ENCODE measurements around the gene PITPNM3.

The PITPNM3 gene

DNA sequence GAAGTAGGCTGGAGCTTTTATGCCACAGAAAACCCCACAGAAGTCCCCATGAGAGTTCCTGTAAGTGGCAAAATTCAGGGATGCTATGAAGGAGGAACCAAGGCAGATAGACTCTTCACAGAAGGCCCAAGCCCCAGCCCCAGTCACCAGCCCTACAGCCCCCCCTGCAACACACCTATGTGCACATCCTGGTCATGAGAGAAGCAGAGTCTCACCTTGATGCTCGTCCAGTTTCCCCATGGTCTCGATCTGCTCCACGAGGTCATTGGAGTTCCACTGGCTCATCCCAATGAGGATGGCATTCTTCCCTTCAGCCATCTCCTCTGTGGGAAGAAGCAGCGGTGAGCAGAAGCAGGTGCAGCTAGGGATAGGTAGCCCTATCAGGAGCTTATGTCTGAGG, 31.2 kb downstream of the PITPNM3 start:
- no peak for DNase-seq

DNA sequence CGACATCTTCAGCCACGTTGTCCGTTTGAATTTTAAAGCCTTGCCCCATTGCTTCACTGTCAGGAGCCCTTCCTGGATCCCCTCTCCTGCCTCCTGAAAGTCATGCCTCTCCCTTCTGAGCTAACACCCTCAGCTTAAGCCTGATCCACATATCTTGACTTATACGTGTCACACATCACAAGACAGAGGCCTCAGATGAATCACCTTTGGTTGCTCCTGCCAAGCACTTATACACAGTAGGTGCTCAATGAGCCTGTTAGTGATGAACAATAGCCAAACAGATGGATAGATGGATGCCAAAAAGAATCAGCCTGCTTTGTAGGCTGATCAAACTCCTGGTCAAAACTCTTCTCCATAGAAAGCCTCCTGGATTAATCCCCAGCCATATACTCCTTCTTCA, 31.8 kb downstream of the PITPNM3 start:
- DNase-seq = no peak

DNA sequence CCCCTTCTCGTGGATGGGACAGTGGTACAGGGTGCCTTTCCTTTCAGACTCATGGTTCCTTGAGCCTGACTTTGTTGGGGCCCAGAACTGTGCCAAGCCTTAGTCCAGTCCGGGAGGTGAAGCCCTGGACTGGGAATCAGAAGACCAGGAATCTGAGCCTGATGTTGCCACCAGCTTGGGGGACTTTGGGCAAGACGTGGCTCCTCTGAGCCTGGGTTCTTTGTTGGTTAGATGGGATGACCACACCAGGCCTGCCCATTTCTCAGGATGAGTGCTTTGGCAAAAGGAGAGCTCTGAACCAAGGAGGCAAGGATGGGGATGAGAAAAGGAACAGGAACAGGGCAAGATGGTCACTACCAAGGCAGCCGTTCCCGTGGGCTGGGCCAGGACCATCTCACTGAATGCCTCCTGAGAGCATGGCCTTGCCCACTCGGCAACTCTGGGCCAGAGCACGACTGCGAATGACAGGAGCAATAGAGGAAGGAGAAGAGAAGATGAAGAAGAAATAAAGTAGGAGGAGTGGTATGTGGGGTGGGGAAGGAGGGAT, 32.5 kb downstream of the PITPNM3 start:
- DNase-seq = no peak

DNA sequence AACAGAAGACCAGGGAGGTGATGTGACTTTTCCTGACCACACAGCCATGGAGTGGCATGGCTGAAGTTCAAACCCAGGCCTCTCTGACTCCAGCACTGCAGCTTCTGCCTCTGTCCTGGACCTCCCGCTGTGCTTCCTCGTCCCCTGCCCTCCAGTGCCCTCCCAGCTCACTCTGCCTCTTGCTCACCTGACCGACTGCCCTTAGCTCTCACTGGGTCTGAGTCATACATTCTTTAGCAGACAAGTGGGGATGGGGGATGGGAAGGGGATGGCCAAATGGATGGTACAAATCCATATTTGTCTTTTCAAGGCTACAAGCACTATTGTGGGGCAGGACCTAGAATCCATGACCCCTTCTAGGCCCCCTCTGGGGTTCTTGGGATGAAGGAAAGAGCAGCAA, 33.0 kb downstream of the PITPNM3 start:
- DNase-seq = no peak

DNA sequence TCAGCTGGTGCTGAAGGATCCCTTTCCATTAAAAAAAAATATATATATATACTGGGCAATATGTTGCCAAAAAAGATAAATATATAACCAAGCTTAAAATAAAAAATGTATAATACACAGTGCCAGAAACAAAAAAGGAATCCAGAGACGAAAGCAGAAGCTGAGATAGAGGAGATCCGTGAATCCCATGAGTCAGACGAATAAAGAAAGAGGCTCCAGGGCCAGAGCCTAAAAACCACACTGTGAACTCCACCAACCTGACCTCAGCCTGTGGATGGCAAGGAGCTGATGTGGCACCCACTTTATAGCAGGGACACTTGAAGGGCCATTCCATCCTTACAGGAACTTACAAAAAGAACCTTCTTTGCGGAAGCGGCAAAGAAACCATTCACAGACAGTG, 34.8 kb downstream of the PITPNM3 start:
- DNase-seq = no peak

DNA sequence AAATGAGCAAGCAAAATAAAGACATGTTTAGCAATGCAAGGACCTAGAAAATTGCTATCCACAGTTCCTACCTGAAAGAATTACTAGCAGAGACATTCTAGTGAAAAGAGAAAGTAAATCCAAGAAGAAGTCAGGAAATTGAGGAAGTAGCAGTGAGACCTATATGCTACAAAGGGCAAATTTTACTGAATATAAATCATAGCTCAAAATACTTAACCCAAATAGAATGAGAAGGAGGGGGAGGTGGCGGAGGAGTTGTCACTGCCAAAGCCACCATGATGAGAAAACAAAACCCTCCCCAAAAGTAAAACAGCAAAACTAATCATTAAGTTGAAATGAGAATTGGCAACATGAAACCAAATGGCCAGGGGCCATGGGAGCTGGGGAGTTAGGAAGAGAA, 39.3 kb downstream of the PITPNM3 start:
- DNase-seq = no peak

DNA sequence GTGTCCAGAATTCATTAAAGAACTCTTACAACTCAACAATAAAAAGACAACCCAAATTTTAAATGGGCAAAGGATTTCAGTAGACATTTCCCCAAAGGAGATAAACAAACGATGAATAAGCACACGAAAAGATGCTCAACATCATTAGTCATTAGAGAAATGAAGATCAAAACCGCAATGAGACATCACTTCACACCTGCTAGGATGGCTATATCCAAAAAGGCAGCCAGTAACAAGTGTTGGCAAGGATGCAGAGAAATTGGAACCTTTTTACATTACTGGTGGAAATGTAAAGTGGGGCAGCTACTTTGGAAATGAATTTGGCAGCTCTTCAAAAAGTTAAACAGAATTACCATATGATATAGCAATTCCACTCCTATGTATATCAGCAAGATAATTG, 42.0 kb downstream of the PITPNM3 start:
- DNase-seq = no peak

DNA sequence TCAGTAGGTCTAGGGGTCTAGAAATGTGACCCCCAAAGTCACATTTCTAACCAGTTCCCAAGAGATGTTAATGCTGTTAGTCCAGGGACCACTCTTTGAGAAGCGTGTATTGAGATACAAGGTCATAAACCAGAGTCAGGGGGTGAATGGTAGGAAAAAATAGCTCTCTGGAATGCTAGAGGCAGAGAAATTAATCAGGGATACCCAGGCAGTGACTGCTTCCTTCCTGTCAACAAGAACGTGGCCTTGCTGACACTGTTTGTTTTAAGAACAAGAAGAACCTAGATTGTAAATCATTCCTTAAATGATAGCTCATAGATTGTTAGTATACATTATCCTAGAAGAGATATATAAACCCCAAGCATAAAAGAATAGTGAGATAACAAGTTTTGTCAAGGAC, 43.8 kb downstream of the PITPNM3 start:
- no peak for DNase-seq

DNA sequence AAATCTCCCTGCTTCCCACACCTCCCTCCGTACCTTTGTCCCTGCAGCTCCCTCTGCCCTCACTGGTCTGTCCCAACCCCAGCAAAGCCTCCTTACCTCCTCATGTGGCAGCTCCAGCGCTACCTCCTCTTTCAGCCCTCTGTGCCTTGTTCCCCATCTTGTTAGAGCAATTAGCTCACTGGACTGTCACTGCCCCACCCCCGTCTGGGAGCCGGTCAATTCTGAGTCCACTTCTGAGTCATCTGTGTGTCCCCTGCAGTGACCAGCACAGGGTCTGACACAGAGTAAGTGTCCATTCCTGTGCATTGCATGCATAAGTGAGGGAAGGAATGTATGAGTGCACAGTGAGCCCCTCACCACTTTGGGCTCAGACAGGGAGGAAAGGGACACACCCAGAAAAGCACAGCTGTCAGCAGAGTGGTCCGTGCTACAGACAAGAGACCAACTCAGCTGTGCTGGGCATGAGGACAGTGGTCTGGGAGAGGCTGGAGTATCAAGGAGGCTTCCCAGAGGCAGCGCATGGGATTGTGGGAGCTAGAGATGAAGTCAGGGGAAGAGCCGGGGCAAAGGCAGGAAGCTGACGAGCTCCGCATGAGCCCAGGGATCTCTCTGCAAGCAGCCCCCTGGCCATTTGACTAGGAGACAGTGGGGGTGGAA, 45.9 kb downstream of the PITPNM3 start:
- no peak for DNase-seq

DNA sequence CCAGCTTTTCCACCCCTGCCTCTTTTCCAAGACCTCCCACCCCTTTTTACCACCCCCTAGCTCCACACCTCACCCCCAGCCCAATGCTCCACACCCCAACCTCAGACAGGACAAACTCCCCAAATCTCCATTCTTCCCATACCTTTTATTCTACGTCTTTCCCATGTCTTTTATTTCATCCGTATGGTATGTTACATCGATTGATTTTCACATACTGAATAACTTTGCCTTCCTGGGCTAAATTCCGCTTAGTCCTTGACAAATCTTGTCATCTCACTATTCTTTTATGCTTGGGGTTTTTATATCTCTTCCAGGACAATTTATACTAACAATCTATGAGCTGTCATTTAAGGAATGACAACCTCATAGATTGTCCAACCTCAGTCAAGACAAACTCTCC, 46.4 kb downstream of the PITPNM3 start:
- no peak for DNase-seq

DNA sequence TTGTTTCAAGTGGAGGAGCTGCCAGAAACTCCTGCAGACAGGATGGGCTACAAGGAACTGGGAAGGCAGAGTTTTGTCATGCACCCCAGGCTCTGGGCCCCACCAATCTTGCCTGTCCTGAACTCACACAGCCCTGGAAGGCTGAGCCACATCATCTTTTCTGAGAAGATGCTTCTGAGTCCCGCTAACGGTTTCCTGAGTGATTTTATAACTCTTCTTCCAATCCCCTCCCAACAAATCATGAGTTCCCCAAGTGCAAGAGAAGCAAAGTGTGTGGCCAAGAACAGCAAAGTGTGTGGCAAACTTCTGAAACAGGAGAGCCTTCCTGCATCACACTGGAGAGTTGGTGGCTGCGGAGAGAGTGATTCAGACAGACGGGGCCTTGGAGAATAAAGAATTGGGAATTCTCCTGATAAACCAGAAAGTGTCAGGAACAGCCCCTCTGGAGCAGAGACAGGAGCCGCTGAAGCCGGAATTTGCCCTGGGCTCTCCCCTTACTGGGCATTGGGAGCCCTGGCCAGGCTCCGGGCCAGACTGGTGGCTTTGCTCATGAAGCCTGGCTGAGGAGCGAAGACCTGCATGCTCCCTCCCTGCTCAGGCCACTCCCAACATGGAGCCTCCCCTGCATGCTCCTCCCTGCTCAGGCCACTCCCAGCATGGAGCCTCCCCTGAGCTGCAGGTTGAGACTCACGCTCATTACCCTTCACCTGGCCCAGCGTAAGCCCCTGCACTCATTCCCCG, 47.2 kb downstream of the PITPNM3 start:
- DNase-seq = no peak

DNA sequence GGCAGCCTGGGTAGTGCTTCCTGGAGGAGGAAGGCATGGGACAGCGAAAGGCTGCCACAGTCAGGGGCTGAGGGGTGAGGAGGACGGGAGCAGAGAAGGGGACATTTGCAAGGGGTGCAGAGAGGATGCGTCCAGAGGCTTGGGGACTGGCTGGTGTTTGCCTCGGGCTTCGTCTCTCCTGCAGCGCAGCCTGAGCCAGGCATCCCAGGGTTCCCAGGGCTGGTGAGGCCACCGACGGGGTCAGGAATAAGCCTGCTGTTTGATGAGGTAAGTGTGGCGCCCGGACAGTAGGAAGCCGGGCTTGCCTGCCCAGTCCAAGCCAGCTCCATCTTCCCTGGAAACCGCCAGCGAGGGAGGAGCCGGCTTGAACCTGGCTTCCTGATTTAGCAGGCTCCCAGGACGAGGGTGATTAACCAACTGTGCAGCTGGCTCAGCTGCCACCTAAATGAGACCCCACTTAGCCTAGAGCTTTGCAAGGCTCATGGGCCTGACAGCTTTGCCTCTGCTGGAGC, 47.8 kb downstream of the PITPNM3 start:
- DNase-seq = no peak

DNA sequence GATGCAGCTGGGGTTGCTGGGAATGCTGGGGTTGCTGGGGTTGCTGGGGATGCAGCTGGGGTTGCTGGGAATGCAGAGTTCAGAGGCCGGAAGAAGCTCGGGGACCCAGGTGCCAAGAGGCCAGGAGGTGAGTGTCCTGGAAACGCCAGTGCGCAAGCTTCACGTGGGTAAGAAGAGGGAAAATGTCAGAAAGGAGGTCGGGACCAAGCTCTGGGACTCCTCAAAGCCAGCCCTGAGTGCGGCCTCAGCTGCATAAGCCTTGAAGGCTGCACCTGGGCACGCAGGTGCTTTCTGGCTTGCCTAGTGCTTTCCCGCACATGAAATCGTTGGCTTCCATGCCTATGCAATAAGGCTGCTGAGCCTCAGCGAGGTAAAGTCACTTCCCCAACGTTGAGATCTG, 48.3 kb downstream of the PITPNM3 start:
- no peak for DNase-seq

DNA sequence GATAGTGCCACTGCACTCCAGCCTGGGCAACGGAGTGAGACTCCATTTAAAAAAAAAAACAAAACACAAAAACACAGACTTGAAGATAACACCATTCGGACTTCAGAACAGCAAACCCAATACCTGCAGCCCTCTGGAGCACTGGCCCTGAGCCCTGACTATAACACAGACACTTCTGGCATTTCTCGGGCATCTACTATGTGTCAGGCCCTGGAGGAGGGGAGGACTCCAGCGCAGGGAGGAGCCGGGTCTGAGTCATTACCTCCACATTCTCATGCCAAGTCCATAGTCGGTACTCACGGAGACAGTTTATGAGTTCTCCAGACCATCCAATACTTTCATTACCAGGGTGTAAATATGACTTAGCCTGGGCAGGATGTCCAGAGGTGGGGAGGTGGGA, 48.8 kb downstream of the PITPNM3 start:
- DNase-seq = no peak

DNA sequence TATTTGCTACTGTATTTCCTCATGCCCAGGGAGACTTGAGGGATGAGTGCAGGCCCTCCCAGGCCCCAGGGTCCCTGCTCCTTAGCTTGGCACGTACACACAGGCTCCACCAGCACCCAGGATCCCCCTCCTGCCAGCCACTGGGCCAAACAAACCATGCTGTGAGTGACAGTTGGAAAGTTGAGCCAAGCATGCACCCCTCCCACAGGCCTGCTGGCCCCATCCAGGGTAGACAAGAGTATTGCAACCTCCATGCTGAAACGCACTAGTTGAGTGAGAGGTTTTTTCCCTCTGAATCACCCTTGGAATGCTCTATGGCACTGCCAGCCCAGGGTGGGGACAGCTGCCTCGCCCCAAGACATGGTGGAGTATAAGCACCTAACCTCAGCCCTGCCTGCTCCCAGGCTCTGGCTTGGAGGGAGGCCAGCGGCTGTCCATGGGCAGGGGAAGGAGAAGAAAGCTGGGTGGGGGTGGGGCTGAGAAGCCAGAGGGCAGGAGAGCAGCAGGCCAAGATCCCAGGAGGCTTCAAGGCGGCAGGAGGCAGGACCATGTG, 49.6 kb downstream of the PITPNM3 start:
- no peak for DNase-seq

DNA sequence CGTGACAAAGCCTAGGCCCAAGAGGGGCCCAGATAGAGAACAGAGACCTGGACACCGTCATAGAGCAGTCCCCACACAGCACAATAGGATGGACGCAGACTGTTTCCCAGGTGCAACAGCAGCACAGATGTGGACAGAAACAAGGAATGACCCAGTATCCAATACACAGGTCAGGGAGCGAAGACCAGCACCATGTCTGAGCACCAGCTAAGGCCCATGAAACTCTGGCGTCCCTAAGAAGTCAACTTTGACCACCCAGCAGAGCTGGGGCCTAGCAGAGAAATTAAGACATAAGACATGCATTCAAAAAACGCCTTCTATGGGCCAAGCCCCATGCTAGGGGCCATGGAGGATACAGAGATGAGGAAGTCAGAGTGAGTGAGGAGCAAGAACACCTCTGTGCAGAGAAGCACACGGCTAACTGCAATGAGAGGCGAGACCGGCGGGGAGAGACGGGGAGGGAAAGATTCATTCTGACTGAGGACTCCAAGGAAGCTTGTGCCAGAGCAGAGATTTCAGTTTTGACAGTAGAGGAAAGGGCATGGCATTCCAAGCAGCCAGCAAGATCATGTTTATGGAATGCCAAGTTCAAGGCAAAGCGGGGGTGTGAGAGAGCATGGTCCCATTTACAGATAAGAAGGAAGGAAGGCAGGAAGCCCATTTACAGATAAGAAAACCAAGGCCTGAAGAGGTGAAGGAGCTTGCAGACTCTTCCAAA, 50.8 kb downstream of the PITPNM3 start:
- no peak for DNase-seq

DNA sequence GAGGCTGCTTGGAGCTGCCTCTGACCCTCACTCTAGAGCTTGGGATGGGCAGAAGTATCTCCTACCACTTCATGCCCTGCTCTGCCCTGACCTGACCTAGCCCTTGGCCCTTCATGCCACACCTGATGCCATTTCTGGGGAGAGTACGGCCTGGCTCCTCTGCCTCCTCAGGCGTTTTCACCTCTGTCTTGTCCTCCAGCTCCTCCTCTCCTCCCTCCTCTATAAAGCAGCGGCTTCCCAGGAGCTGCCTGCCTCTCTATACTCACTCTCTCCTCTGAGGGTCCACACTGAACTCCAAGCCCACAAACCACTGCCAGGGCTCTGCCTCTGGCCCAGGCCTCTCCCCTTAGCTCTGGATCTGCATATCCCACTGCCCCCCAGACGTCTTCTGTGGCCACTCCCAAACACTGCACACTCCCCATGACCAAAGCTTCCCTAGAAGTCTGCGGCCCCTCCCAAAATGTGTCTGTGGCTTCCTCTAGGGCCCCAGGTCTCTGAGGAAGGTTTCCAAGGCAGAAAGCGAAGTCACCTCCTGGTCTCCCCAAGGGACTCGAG, 52.6 kb downstream of the PITPNM3 start:
- no peak for DNase-seq

DNA sequence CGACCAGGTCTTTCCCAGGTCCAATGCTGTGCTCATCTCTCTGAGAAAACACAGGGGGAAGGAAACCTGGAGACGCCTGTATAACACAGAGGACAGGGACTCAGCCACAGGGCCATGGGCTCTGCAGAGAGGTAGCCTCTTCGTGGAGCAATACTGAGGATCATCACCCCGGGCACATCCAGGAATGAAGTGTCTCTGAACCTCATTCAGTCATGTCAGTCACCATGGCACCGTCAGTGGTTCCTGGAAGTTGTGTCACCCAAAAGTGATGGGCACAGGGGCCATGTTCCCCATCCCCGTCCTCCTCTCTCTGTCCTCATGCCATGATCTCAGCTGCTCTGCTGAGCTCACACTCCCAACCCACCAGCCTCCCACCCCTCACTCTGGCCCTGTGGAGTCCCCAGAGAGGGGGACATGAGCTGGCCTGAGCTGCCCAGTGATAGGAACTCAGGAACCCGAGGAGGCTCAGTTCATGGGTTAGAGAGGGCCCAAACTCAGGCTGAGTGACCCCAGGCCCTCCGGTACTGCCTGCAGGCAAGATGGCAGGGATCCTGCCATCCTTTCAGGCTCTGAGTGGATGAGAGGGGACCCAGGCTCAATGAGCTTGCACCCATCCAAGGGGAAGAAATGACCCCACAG, 53.4 kb downstream of the PITPNM3 start:
- no peak for DNase-seq

DNA sequence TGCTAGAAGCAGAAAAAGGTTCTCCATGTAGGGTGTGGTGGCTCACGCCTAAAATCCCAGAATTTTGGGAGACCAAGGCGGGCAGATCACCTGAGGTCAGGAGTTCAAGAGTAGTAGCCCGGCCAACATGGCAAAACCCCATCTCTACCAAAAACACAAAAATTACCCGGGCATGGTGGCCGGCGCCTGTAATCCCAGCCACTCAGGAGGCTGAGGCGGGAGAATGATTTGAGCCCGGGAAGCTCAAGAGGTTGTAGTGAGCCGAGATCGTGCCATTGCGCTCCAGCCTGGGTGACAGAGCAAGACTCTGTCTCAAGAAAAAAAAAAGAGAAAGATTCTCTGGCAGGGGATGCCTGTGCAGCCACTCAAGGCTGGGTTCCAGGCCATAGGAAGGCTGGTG, 54.2 kb downstream of the PITPNM3 start:
- no peak for DNase-seq

DNA sequence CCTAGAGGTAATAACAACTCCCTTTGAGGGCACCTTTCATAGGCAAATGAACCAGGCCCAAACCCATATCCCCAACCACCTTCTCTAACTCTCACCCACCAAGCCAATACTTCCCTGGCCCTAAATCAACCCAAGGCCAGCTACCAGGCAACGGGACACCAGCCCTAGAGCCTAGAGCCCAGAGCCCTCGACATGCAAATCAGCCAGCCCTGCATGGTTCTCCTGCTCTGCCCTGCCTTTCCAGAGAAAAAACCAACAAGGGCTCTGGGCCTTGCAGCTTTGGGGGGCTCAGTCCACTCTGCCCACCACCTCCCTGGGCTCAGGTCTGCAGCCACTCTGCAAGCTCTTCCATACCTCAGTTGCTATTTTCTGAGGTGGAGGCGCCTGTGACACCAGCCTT, 55.0 kb downstream of the PITPNM3 start:
- DNase-seq = no peak

DNA sequence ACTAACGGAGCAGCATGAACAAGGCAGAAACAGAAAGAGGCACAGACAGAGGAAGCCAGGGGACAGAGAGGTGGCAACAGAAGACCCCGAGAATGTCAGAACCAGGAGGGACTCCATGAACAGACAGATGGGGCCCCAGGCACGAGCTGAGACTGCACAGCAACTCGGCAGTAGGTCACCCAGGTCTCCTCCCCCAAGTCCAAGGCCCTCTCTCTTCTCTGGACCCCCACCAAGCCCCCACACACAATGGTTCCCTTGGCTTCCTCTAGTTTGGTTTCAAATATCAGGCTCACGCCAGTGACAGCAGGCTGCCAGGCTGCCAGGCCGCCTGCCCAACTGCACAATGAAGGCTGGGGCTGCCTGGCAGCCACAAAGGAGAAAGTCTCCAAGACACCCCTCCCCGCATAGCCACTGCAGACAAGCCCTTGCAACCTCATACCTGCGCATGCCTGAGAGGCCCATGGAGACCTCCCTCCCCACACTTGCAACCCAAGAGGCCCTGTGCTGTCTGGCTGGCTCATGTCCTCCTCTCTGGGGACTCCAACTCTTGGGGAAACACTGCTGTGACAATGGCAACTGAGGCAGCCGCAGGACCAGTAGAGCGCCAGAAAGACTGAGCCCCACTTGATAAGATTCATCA, 57.3 kb downstream of the PITPNM3 start:
- no peak for DNase-seq

DNA sequence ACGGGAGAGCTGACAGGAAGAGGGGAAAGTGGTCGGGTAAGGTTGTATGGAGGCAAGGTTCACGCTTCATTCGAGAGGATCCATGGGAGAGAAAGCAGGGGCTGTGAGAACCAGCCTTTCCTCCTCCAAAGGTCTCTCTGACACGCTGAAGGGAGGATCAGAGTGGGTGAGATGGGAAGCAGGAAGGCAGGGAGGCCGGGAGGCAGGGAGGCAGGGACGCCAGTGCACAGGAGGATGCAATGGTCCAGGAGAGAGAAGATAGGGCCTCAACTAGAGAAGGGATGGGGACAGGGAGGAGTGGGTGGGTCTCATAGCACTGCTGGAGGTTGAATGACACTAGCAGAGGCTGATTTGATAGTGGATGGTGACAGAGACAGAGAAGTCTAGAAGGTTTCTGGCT, 58.0 kb downstream of the PITPNM3 start:
- DNase-seq = no peak
